ENCODE results near the gene CSMD2.

Gene CSMD2

GRCh38 chr1:33655496-33655895, 509.5 kb downstream of the CSMD2 start:
- TF ChIP-seq POLR2AphosphoS5 (IDR thresholded peaks at IDR 0.05; ENCODE audit: low read depth, low read length) (no peak), FOXP2 (optimal IDR thresholded peaks at IDR 0.05; ENCODE audit: borderline replicate concordance, extremely low read depth, extremely low read length, insufficient read depth) (no peak), TAF1 (IDR thresholded peaks at IDR 0.05; ENCODE audit: borderline replicate concordance, insufficient read depth, low read length) (no peak), SIN3A (IDR thresholded peaks at IDR 0.05; ENCODE audit: borderline replicate concordance, insufficient read depth, low read length) (no peak)
- TF ChIP-seq, protein P1, sequence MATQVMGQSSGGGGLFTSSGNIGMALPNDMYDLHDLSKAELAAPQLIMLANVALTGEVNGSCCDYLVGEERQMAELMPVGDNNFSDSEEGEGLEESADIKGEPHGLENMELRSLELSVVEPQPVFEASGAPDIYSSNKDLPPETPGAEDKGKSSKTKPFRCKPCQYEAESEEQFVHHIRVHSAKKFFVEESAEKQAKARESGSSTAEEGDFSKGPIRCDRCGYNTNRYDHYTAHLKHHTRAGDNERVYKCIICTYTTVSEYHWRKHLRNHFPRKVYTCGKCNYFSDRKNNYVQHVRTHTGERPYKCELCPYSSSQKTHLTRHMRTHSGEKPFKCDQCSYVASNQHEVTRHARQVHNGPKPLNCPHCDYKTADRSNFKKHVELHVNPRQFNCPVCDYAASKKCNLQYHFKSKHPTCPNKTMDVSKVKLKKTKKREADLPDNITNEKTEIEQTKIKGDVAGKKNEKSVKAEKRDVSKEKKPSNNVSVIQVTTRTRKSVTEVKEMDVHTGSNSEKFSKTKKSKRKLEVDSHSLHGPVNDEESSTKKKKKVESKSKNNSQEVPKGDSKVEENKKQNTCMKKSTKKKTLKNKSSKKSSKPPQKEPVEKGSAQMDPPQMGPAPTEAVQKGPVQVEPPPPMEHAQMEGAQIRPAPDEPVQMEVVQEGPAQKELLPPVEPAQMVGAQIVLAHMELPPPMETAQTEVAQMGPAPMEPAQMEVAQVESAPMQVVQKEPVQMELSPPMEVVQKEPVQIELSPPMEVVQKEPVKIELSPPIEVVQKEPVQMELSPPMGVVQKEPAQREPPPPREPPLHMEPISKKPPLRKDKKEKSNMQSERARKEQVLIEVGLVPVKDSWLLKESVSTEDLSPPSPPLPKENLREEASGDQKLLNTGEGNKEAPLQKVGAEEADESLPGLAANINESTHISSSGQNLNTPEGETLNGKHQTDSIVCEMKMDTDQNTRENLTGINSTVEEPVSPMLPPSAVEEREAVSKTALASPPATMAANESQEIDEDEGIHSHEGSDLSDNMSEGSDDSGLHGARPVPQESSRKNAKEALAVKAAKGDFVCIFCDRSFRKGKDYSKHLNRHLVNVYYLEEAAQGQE (IDR thresholded peaks at IDR 0.05; ENCODE audit: insufficient read depth in 1 of 2, low read depth in 2 of 2, low read length in 2 of 2): no peak

DNA sequence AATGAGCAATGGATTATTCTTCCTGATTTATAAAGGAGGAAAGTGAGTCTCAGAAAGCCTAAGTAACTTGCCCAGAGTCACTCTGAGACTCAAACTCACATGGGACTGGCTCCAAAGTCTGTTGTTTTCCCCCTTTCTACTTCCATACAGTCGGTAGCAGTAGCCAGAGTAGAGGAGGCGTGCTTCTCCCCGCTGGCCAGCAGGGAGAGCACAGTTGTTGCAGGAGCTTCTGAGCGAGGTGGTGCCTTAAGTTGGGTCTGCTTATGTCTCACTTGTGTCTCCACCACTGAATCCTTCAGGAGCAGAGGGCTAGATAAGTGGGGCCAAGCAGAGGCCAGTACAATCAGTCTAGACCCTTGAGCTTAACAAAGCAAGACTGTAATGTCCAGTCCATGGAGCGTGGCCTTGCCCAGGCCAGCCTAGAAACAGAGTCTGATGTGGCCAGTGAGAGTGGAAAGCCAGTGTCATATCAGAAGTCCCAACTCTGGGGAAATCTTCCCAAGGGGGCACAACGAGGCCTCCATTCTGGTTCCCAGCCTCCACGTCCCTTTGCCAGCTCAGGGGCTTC, 510.7 kb downstream of the CSMD2 start:
- no peak for TF ChIP-seq TAF1 (IDR thresholded peaks at IDR 0.05; ENCODE audit: borderline replicate concordance, insufficient read depth, low read length)
- no peak for TF ChIP-seq FOXP2 (optimal IDR thresholded peaks at IDR 0.05; ENCODE audit: borderline replicate concordance, extremely low read depth, extremely low read length, insufficient read depth)
- TF ChIP-seq, protein P1 (IDR thresholded peaks at IDR 0.05; ENCODE audit: insufficient read depth in 1 of 2, low read depth in 2 of 2, low read length in 2 of 2): no peak

DNA sequence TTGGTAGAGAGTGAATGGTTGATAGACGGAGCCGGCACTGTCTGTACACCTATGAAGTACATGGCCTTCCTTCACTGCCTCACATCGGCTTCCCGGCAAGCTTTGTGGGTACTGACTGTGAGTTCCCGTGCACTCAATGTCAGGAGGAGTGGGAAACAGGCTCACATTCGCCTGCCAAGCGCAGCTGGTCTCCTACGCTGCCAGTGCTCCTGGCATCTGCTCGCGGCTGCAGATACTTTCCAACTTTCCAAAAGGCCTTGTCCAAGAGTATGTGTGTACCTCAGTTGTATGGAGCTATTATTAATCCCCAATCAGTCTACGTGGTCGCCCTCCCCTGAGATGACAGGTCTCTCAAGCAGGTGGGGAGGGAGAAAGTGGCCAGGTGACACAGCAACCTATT, 511.8 kb downstream of the CSMD2 start:
- TF ChIP-seq SIN3A (IDR thresholded peaks at IDR 0.05; ENCODE audit: borderline replicate concordance, insufficient read depth, low read length): no peak
- no peak for TF ChIP-seq POLR2AphosphoS5 (IDR thresholded peaks at IDR 0.05; ENCODE audit: low read depth, low read length)
- TF ChIP-seq FOXP2 (optimal IDR thresholded peaks at IDR 0.05; ENCODE audit: borderline replicate concordance, extremely low read depth, extremely low read length, insufficient read depth): no peak

DNA sequence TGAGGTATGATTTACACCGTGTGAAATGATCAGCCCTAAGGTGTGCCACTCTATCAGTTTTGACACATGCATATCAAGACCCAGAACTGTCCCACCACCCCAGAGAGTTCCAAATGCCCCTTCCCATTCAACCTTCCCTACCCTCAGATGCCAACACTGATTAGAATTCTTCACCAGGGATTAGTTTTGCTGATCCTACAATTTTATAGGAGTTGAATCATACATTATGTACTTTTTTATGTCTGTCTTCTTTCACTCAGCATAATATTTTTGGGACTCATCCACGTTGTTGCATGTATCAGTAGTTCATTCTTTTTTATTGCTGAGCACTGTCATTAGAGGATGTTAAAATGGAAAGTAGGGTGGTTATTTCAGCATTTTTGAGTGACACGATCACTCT, 514.3 kb downstream of the CSMD2 start:
- TF ChIP-seq TAF1 (IDR thresholded peaks at IDR 0.05; ENCODE audit: borderline replicate concordance, insufficient read depth, low read length) (no peak), POLR2AphosphoS5 (IDR thresholded peaks at IDR 0.05; ENCODE audit: low read depth, low read length) (no peak)

- TF ChIP-seq POLR2AphosphoS5 (IDR thresholded peaks at IDR 0.05; ENCODE audit: low read depth, low read length) (no peak), TAF1 (IDR thresholded peaks at IDR 0.05; ENCODE audit: borderline replicate concordance, insufficient read depth, low read length) (no peak), SIN3A (IDR thresholded peaks at IDR 0.05; ENCODE audit: borderline replicate concordance, insufficient read depth, low read length) (no peak), FOXP2 (optimal IDR thresholded peaks at IDR 0.05; ENCODE audit: borderline replicate concordance, extremely low read depth, extremely low read length, insufficient read depth) (no peak)
- TF ChIP-seq, protein P1 (IDR thresholded peaks at IDR 0.05; ENCODE audit: insufficient read depth in 1 of 2, low read depth in 2 of 2, low read length in 2 of 2): no peak
Measured at GRCh38 chr1:33649759-33650158, 515.3 kb downstream of the CSMD2 start.

- TF ChIP-seq, protein P1 (IDR thresholded peaks at IDR 0.05; ENCODE audit: insufficient read depth in 1 of 2, low read depth in 2 of 2, low read length in 2 of 2): no peak
- TF ChIP-seq SIN3A (IDR thresholded peaks at IDR 0.05; ENCODE audit: borderline replicate concordance, insufficient read depth, low read length) (no peak), POLR2AphosphoS5 (IDR thresholded peaks at IDR 0.05; ENCODE audit: low read depth, low read length) (no peak), TAF1 (IDR thresholded peaks at IDR 0.05; ENCODE audit: borderline replicate concordance, insufficient read depth, low read length) (no peak), FOXP2 (optimal IDR thresholded peaks at IDR 0.05; ENCODE audit: borderline replicate concordance, extremely low read depth, extremely low read length, insufficient read depth) (no peak)
Measured at GRCh38 chr1:33643216-33643615, 521.8 kb downstream of the CSMD2 start.

All from PFSK-1 (cell line).